Calu3 (cell line): Measurements from ENCODE around the gene UBA6. TPM values are rescaled to one million over a fixed set of nuclear protein-coding genes. Genes with fewer than 3 reads are reported as not detected.

Experiments
- BruUV-seq: library from RNA; stranded (reverse); fragments of 400-500 nt; replicated peaks from 2 replicates; lab custom pipeline; 2021; lab: Mats Ljungman, UMichigan
- CTCF ChIA-PET: fragments of 300-600 bp; sonication (Branson Sonifier 250); formaldehyde crosslinking; loops from one replicate; lab custom pipeline; 2022; ENCODE audit warnings: antibody characterized with exemption; lab: Charles Lee
- DNase-seq: peaks from one replicate; pipeline ENCODE4 v3.0.0; 2022
- H3K27ac Mint-ChIP-seq: one replicate; pipeline ENCODE4 v1.8.0; 2022; ENCODE audit warnings: mixed read lengths; ENCODE audit not compliant: unreplicated experiment
- H3K27me3 Mint-ChIP-seq: one replicate; pipeline ENCODE4 v1.8.0; 2022; ENCODE audit warnings: mixed read lengths; ENCODE audit not compliant: unreplicated experiment
- H3K36me3 Mint-ChIP-seq: one replicate; pipeline ENCODE4 v1.8.0; 2022; ENCODE audit warnings: mild to moderate bottlenecking, moderate library complexity, mixed read lengths; ENCODE audit not compliant: insufficient read depth, unreplicated experiment
- H3K4me1 Mint-ChIP-seq: one replicate; pipeline ENCODE4 v1.8.0; 2022; ENCODE audit warnings: mild to moderate bottlenecking, low read depth, mixed read lengths; ENCODE audit not compliant: unreplicated experiment
- H3K4me3 Mint-ChIP-seq: one replicate; pipeline ENCODE4 v1.8.0; 2022; ENCODE audit warnings: mild to moderate bottlenecking, low read depth, moderate library complexity, mixed read lengths; ENCODE audit not compliant: unreplicated experiment
- H3K9me3 Mint-ChIP-seq: one replicate; pipeline ENCODE4 v1.8.0; 2022; ENCODE audit warnings: low read depth, mixed read lengths; ENCODE audit not compliant: unreplicated experiment
- intact Hi-C: fragments of 100-400 bp; cut with micrococcal nuclease; formaldehyde crosslinking; loops from one replicate; pipeline ENCODE4 v1.10.0; 2022; ENCODE audit not compliant: unreplicated experiment
- total RNA-seq: library from RNA; stranded (reverse); gene quantifications from 2 replicates; pipeline ENCODE4 v1.2.3, GENCODE V29; 2022
- TF ChIP-seq, protein P1 (sequence below): fragments of 200-600 bp; IDR thresholded peaks from one replicate; pipeline ENCODE4 v1.8.0; 2022; ENCODE audit warnings: antibody characterized with exemption; ENCODE audit not compliant: unreplicated experiment

Gene UBA6
- total RNA-seq, 1 experiment from 2014 or later: 66.1 TPM

DNA sequence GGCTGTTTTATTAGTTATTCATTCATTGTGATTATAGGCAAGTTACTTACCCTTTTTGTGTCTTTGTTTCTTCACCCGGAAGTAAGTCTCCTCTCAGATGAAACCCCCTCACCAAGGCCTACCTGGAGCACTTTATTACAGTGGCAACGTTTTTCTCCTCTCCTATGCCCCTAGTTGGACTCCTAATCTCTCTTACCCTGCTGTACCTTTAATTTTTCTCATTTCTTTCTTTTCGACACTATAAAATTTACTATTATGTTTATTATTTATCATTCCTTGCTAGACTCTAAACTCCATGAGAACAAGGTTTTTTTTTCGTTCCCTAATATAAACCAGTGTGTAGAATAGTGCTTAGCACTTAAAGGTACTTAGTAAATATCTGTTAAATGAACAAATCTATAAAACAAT is 124.9 kb downstream of the UBA6 start:
- Mint-ChIP-seq H3K9me3 (no peaks in the 10 kb centered on the region), H3K27me3 (no peaks in the 10 kb centered on the region), H3K4me3 (no peak overlapping the region), H3K36me3 (no peaks in the 10 kb centered on the region), H3K27ac (no peak overlapping the region), H3K4me1 (no peaks in the 10 kb centered on the region)
- CTCF ChIA-PET: no interaction called here
- TF ChIP-seq, protein P1, sequence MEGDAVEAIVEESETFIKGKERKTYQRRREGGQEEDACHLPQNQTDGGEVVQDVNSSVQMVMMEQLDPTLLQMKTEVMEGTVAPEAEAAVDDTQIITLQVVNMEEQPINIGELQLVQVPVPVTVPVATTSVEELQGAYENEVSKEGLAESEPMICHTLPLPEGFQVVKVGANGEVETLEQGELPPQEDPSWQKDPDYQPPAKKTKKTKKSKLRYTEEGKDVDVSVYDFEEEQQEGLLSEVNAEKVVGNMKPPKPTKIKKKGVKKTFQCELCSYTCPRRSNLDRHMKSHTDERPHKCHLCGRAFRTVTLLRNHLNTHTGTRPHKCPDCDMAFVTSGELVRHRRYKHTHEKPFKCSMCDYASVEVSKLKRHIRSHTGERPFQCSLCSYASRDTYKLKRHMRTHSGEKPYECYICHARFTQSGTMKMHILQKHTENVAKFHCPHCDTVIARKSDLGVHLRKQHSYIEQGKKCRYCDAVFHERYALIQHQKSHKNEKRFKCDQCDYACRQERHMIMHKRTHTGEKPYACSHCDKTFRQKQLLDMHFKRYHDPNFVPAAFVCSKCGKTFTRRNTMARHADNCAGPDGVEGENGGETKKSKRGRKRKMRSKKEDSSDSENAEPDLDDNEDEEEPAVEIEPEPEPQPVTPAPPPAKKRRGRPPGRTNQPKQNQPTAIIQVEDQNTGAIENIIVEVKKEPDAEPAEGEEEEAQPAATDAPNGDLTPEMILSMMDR: no peak
- intact Hi-C loops: no loop called here
- no peak for DNase-seq
- no TSS peak for BruUV-seq

- intact Hi-C loops: no loop called here
- Mint-ChIP-seq H3K4me1 (no peaks in the 10 kb centered on the region), H3K36me3 (no peaks in the 10 kb centered on the region), H3K4me3 (no peak overlapping the region), H3K27me3 (no peaks in the 10 kb centered on the region), H3K27ac (no peak overlapping the region), H3K9me3 (no peaks in the 10 kb centered on the region)
- no TSS peak for BruUV-seq
- TF ChIP-seq, protein P1: no peak
- CTCF ChIA-PET: no interaction called here
- no peak for DNase-seq
These were observed 125.5 kb downstream of the UBA6 start for GRCh38 chr4:67575232-67576058.

DNA sequence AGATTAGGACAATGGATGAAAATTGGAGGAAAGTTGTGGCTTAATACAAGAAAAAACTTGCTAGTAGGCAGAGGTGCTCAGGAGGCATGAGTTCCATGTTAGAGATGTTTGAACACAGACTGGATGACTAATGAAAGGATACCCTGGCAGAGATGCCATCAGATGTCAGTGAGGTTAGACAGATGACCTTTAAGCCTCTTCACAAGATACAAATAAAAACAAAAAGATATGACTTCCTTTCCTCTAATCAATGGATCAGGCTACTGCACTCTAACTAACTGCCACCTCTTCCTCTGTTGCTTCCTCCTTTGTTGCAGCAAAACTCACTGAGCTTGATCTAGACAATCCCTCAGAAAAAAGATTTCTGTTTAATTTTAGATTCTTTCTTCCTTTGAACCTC is 127.8 kb downstream of the UBA6 start:
- intact Hi-C loops: no loop called here
- Mint-ChIP-seq H3K4me1 (no peaks in the 10 kb centered on the region), H3K27ac (no peak overlapping the region), H3K9me3 (no peaks in the 10 kb centered on the region), H3K36me3 (no peaks in the 10 kb centered on the region), H3K4me3 (no peak overlapping the region), H3K27me3 (no peaks in the 10 kb centered on the region)
- TF ChIP-seq, protein P1: no peak
- CTCF ChIA-PET: no interaction called here
- BruUV-seq: no TSS peak
- DNase-seq: no peak

- Mint-ChIP-seq H3K36me3 (no peaks in the 10 kb centered on the region), H3K27ac (no peak overlapping the region), H3K4me3 (no peak overlapping the region), H3K4me1 (no peaks in the 10 kb centered on the region), H3K9me3 (no peaks in the 10 kb centered on the region), H3K27me3 (no peaks in the 10 kb centered on the region)
- BruUV-seq: no TSS peak
- CTCF ChIA-PET: no interaction called here
- intact Hi-C loops: no loop called here
- TF ChIP-seq, protein P1: no peak
- DNase-seq: no peak
These were observed 129.0 kb downstream of the UBA6 start for GRCh38 chr4:67571975-67572374.
